ENCODE data around the gene SLC25A22. TPM values are rescaled to one million over a fixed set of nuclear protein-coding genes. Genes with fewer than 3 reads are reported as not detected.

Gene SLC25A22
- total and polyA plus RNA-seq, 9 of the 15 experiments (the other 6 are each of a cell fraction or from before 2014, with no cell fraction given) = 0.41 to 55.4 (median 11.4) TPM

DNA sequence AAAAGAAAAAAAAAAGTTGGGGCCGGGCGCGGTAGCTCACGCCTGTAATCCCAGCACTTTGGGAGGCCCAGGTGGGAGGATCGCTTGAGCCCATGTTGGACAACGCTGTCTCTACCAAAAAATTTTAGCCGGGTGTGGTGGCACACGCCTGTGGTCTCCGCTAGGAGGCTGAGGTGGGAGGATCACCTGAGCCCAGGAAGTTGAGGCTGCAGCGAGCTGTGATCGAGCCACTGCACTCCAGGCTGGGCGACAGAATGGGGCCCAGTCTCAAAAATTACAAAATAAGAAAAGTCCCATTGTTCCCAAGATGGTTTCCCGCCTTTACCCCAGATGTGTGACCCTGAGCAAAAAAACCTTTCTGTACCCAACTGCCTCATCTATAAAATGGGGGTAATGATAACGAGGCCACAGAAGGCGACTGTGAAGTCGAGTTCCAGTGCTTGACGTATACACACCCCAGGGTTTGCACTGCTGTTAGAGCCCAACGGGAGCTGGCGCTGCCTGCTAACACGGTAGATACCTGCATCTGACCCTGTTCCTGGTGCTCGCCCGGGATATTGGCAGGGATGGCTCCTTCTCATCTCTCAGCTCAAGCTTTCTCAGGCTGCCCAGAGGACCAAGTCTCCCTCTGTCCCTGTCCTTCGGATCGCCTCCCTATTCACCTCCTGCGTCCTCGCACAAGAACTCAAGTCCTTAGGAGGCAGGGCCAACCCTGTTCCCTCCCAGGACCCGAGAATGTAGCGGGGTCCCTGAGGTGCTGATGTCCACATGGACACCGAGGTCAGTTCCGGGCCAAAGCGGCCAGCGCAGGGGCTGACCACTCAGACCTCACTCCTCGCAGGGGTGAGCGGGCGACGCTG is 10.6 kb upstream of the SLC25A22 start:
- ChIA-PET POLR2A (interaction anchor here (0.6 to 4.3 kb wide), 19 partner anchors 8 to 1976 kb away, joined by 3 to 26 read pairs (median 5); partner anchors contain the start of genes HRAS, PNPLA2, POLR2L and TSPAN4), CTCF (ENCODE audit: low intra/inter-chr PET ratio) (interaction anchor here (0.6 kb wide), 1 partner anchor 130 kb away, joined by 3 read pairs; no protein-coding TSS in a partner anchor)
- intact Hi-C loops (cut with micrococcal nuclease) = loop anchor here (2.0 kb wide), 1 partner anchor 34 kb away; the partner anchor contains the start of genes POLR2L and TSPAN4
- Histone ChIP-seq H3K9me3 (replicated peaks; ENCODE audit: control insufficient read depth, insufficient read depth, low read depth, low read length) (no peaks in the 10 kb centered on the region), H3K9me1 (ENCODE audit: control insufficient read depth, insufficient read depth, low read length) (no peaks in the 10 kb centered on the region), H4K20me1 (replicated peaks; ENCODE audit: control insufficient read depth, insufficient read depth, low read length) (peaks cover 24% of the 10 kb centered on the region), H3K4me2 (ENCODE audit: insufficient read depth, low read length) (peak overlapping the region; percentile 100), H3K4me3 (peak overlapping the region; percentile 99), H3K27ac (ENCODE audit: extremely low read depth, low read depth, low read length) (peak overlapping the region; percentile 98), H3K27me3 (ENCODE audit: control insufficient read depth in 2 of 2, insufficient read depth in 2 of 2, low read length in 2 of 2) (no peaks in the 10 kb centered on the region), H3K79me2 (ENCODE audit: control insufficient read depth, insufficient read depth, low read length) (peaks cover 78% of the 10 kb centered on the region), H3K4me1 (replicated peaks in 1 of 2; ENCODE audit: control insufficient read depth in 2 of 2, insufficient read depth in 2 of 2, low read length in 2 of 2) (peaks cover 24 to 69% of the 10 kb centered on the region in 2 experiments; a peak in 4 of 5 replicates), H3K36me3 (ENCODE audit: control insufficient read depth, insufficient read depth, low read length) (peaks cover 37% of the 10 kb centered on the region), H2AFZ (ENCODE audit: low read depth, low read length) (peak overlapping the region; percentile 98), H3K9ac (ENCODE audit: insufficient read depth in 1 of 2, low read depth in 2 of 2, low read length in 2 of 2) (peak overlapping the region; percentile 94 to 98)
- ATAC-seq = peak; percentile 70
- BruUV-seq (replicated peaks) = TSS peak; percentile 84
- in situ Hi-C loops (cut with MboI) = no loop called here
- WGBS (ENCODE audit: insufficient coverage, low coverage, missing lambda C conversion rate) = under 1% methylated on average over 34 of the region's 36 CpGs
- FAIRE-seq = peak; percentile 11
- peak in 2 of 4 experiments; percentile 77 to 82 for DNase-seq (ENCODE audit: extremely low read depth in 1 of 4, low spot score in 3 of 4)
- TF ChIP-seq TCFL5 (CRISPR knock-in tag; conservative IDR thresholded peaks at IDR 0.05) (no peak), TGIF2 (CRISPR knock-in tag; IDR thresholded peaks at IDR 0.05) (no peak), TAF1 (IDR thresholded peaks at IDR 0.05; ENCODE audit: control insufficient read depth, extremely low read depth, insufficient read depth, low read length, severe bottlenecking) (peak; percentile 50), ZSCAN32 (CRISPR knock-in tag; IDR thresholded peaks at IDR 0.05) (no peak), SIRT6 (IDR thresholded peaks at IDR 0.05; ENCODE audit: low read depth, low read length) (no peak), ILK (tag; IDR thresholded peaks at IDR 0.05; ENCODE audit: borderline replicate concordance, low read depth) (no peak), ZNF23 (CRISPR knock-in tag; IDR thresholded peaks at IDR 0.05) (no peak), BCOR (IDR thresholded peaks at IDR 0.05) (peak; percentile 50; the same call in 1 of the 2 replicates), ZBTB7A (IDR thresholded peaks at IDR 0.05; ENCODE audit: borderline replicate concordance, control insufficient read depth, low read depth, low read length) (peak; percentile 52; the same call in 1 of the 2 replicates), HMGN3 (IDR thresholded peaks at IDR 0.05; ENCODE audit: borderline replicate concordance, extremely low read depth, insufficient read length, low read depth, low read length) (no peak), KDM2B (CRISPR knock-in tag; IDR thresholded peaks at IDR 0.05) (peak; percentile 50; the same call in 1 of the 2 replicates), ZNF766 (CRISPR knock-in tag; conservative IDR thresholded peaks at IDR 0.05) (no peak), DIDO1 (tag; IDR thresholded peaks at IDR 0.05; ENCODE audit: low read depth) (no peak), MYNN (IDR thresholded peaks at IDR 0.05) (no peak), MYNN (CRISPR knock-in tag; IDR thresholded peaks at IDR 0.05) (no peak), CEBPB (tag; IDR thresholded peaks at IDR 0.05) (no peak), ZNF57 (CRISPR knock-in tag; IDR thresholded peaks at IDR 0.05) (no peak), CLOCK (CRISPR knock-in tag; IDR thresholded peaks at IDR 0.05; ENCODE audit: borderline replicate concordance) (no peak), KLF16 (IDR thresholded peaks at IDR 0.05) (no peak), IRF2 (CRISPR knock-in tag; IDR thresholded peaks at IDR 0.05) (no peak)

All from K562 (cell line).